ENCODE data around the gene MPPED2. TPM values are rescaled to one million over a fixed set of nuclear protein-coding genes. Genes with fewer than 3 reads are reported as not detected.

MPPED2 gene
- total RNA-seq, 1 experiment from 2014 or later: not detected

DNA sequence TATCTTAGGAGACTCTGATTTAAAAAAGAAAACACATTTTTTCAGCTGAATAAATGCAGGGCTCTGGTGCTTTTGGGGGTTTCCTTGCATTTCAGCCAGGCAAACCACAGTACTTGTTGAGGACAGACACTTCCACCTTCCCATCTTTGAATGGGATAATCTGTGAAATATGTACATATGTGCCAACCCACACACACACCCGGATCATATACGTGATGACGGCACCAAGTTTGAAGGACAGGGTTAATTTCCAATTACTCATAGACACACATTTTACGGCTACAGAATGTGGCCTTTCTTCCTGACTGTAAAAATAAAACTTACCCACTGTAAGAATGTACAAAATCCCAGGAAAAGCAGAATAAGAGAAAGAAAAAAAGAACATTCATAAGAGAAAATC, 104.4 kb downstream of the MPPED2 start:
- ChIA-PET RAD21 (ENCODE audit: low non-redundant PET in 1 of 2, low total read pairs in 2 of 2, uncharacterized antibody in 2 of 2, unreplicated experiment in 2 of 2) (no interaction called here), POLR2A (no interaction called here), CTCF (no interaction called here)
- no peaks in the 10 kb centered on the region for H3K4me1 ChIP-seq (ENCODE audit: control insufficient read depth in 1 of 2, insufficient read depth in 2 of 2, low read length in 2 of 2)
- H3K27ac ChIP-seq (ENCODE audit: low read depth, low read length): no peak overlapping the region
- intact Hi-C loops (cut with micrococcal nuclease): loop anchor here (10.0 kb wide), 1 partner anchor 63 kb away; no protein-coding TSS in a partner anchor
- BruUV-seq (replicated peaks): no TSS peak
- H3K79me2 ChIP-seq (ENCODE audit: insufficient read depth, low read length): no peaks in the 10 kb centered on the region
- no peaks in the 10 kb centered on the region for H4K20me1 ChIP-seq (ENCODE audit: insufficient read depth)
- no peak for DNase-seq (ENCODE audit: low read depth, low spot score)
- no peak overlapping the region for H2AFZ ChIP-seq (ENCODE audit: low read depth, low read length, poor library complexity, severe bottlenecking)
- no peaks in the 10 kb centered on the region for H3K9me3 ChIP-seq (ENCODE audit: control insufficient read depth in 1 of 2, insufficient read depth in 1 of 2, low read depth in 1 of 2, low read length in 2 of 2)
- H3K27me3 ChIP-seq (ENCODE audit: insufficient read depth, low read length): peaks cover 86% of the 10 kb centered on the region
- no peak overlapping the region for H3K9ac ChIP-seq (ENCODE audit: low read length)
- H3K36me3 ChIP-seq (ENCODE audit: control insufficient read depth in 1 of 2, insufficient read depth in 2 of 2, low read length in 2 of 2): no peaks in the 10 kb centered on the region
- no peak for ATAC-seq
- no peak overlapping the region for H3K4me2 ChIP-seq (ENCODE audit: low read length)
- TF ChIP-seq EZH2 (IDR thresholded peaks at IDR 0.05): no peak
- TF ChIP-seq, protein P1, sequence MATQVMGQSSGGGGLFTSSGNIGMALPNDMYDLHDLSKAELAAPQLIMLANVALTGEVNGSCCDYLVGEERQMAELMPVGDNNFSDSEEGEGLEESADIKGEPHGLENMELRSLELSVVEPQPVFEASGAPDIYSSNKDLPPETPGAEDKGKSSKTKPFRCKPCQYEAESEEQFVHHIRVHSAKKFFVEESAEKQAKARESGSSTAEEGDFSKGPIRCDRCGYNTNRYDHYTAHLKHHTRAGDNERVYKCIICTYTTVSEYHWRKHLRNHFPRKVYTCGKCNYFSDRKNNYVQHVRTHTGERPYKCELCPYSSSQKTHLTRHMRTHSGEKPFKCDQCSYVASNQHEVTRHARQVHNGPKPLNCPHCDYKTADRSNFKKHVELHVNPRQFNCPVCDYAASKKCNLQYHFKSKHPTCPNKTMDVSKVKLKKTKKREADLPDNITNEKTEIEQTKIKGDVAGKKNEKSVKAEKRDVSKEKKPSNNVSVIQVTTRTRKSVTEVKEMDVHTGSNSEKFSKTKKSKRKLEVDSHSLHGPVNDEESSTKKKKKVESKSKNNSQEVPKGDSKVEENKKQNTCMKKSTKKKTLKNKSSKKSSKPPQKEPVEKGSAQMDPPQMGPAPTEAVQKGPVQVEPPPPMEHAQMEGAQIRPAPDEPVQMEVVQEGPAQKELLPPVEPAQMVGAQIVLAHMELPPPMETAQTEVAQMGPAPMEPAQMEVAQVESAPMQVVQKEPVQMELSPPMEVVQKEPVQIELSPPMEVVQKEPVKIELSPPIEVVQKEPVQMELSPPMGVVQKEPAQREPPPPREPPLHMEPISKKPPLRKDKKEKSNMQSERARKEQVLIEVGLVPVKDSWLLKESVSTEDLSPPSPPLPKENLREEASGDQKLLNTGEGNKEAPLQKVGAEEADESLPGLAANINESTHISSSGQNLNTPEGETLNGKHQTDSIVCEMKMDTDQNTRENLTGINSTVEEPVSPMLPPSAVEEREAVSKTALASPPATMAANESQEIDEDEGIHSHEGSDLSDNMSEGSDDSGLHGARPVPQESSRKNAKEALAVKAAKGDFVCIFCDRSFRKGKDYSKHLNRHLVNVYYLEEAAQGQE (IDR thresholded peaks at IDR 0.05; ENCODE audit: low read depth): no peak
- no peaks in the 10 kb centered on the region for H3K9me2 ChIP-seq (ENCODE audit: insufficient read depth)
- no peak overlapping the region for H3K4me3 ChIP-seq (replicated peaks in 1 of 2; ENCODE audit: low read depth in 1 of 2, low read length in 2 of 2)

DNA sequence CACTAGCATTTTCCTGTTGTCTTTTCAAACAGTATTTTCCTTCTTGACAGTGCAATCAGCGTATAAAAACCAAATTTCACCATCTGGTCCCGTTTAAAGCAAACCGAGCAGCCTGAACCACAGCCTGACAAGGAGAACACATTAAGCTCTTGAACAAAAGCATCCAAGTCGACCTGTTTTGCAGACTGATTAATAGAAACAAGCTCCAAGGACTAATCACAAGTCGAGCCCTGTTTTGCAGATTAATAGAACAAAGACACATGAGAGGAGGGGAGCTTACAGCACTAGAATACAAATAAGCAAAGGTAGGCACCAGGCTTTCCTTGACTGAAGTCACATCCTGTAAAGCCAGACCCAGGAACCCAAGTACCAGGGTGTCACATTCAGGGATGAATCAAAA, 104.8 kb downstream of the MPPED2 start:
- Histone ChIP-seq H3K9ac (ENCODE audit: low read length) (no peak overlapping the region), H3K36me3 (ENCODE audit: control insufficient read depth in 1 of 2, insufficient read depth in 2 of 2, low read length in 2 of 2) (no peaks in the 10 kb centered on the region), H3K27me3 (ENCODE audit: insufficient read depth, low read length) (peaks cover 83% of the 10 kb centered on the region), H3K27ac (ENCODE audit: low read depth, low read length) (no peak overlapping the region), H4K20me1 (ENCODE audit: insufficient read depth) (no peaks in the 10 kb centered on the region), H3K4me3 (replicated peaks in 1 of 2; ENCODE audit: low read depth in 1 of 2, low read length in 2 of 2) (no peak overlapping the region), H3K4me1 (ENCODE audit: control insufficient read depth in 1 of 2, insufficient read depth in 2 of 2, low read length in 2 of 2) (no peaks in the 10 kb centered on the region), H3K9me3 (ENCODE audit: control insufficient read depth in 1 of 2, insufficient read depth in 1 of 2, low read depth in 1 of 2, low read length in 2 of 2) (no peaks in the 10 kb centered on the region), H3K9me2 (ENCODE audit: insufficient read depth) (no peaks in the 10 kb centered on the region), H2AFZ (ENCODE audit: low read depth, low read length, poor library complexity, severe bottlenecking) (no peak overlapping the region), H3K79me2 (ENCODE audit: insufficient read depth, low read length) (no peaks in the 10 kb centered on the region), H3K4me2 (ENCODE audit: low read length) (no peak overlapping the region)
- RAD21 ChIA-PET (ENCODE audit: low non-redundant PET in 1 of 2, low total read pairs in 2 of 2, uncharacterized antibody in 2 of 2, unreplicated experiment in 2 of 2): no interaction called here
- POLR2A ChIA-PET: no interaction called here
- intact Hi-C loops (cut with micrococcal nuclease): loop anchor here (10.0 kb wide), 1 partner anchor 63 kb away; no protein-coding TSS in a partner anchor
- no TSS peak for BruUV-seq (replicated peaks)
- ATAC-seq (no peak), DNase-seq (ENCODE audit: low read depth, low spot score) (no peak)
- CTCF ChIA-PET: no interaction called here
- TF ChIP-seq, protein P2, sequence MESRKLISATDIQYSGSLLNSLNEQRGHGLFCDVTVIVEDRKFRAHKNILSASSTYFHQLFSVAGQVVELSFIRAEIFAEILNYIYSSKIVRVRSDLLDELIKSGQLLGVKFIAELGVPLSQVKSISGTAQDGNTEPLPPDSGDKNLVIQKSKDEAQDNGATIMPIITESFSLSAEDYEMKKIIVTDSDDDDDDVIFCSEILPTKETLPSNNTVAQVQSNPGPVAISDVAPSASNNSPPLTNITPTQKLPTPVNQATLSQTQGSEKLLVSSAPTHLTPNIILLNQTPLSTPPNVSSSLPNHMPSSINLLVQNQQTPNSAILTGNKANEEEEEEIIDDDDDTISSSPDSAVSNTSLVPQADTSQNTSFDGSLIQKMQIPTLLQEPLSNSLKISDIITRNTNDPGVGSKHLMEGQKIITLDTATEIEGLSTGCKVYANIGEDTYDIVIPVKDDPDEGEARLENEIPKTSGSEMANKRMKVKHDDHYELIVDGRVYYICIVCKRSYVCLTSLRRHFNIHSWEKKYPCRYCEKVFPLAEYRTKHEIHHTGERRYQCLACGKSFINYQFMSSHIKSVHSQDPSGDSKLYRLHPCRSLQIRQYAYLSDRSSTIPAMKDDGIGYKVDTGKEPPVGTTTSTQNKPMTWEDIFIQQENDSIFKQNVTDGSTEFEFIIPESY (IDR thresholded peaks at IDR 0.05; ENCODE audit: extremely low read depth, insufficient replicate concordance, low read length): no peak
- TF ChIP-seq CEBPB (IDR thresholded peaks at IDR 0.05; ENCODE audit: low read depth) (no peak), EZH2 (IDR thresholded peaks at IDR 0.05) (no peak), ELF1 (IDR thresholded peaks at IDR 0.05; ENCODE audit: borderline replicate concordance, low read depth) (no peak), TCF7L2 (IDR thresholded peaks at IDR 0.05; ENCODE audit: borderline replicate concordance, extremely low read depth, insufficient read depth, insufficient read length) (no peak), ZNF274 (IDR thresholded peaks at IDR 0.05; ENCODE audit: low read depth, low read length) (no peak), EZH2phosphoT487 (IDR thresholded peaks at IDR 0.05; ENCODE audit: borderline replicate concordance) (no peak), SP1 (IDR thresholded peaks at IDR 0.05; ENCODE audit: low read depth) (no peak), EGR1 (IDR thresholded peaks at IDR 0.05; ENCODE audit: low read depth) (no peak)
- TF ChIP-seq, protein P3, sequence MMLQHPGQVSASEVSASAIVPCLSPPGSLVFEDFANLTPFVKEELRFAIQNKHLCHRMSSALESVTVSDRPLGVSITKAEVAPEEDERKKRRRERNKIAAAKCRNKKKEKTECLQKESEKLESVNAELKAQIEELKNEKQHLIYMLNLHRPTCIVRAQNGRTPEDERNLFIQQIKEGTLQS (IDR thresholded peaks at IDR 0.05): no peak
- TF ChIP-seq, protein P4, sequence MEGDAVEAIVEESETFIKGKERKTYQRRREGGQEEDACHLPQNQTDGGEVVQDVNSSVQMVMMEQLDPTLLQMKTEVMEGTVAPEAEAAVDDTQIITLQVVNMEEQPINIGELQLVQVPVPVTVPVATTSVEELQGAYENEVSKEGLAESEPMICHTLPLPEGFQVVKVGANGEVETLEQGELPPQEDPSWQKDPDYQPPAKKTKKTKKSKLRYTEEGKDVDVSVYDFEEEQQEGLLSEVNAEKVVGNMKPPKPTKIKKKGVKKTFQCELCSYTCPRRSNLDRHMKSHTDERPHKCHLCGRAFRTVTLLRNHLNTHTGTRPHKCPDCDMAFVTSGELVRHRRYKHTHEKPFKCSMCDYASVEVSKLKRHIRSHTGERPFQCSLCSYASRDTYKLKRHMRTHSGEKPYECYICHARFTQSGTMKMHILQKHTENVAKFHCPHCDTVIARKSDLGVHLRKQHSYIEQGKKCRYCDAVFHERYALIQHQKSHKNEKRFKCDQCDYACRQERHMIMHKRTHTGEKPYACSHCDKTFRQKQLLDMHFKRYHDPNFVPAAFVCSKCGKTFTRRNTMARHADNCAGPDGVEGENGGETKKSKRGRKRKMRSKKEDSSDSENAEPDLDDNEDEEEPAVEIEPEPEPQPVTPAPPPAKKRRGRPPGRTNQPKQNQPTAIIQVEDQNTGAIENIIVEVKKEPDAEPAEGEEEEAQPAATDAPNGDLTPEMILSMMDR (IDR thresholded peaks at IDR 0.05 in 2 of 3, conservative IDR thresholded peaks at IDR 0.05 in 1 of 3; ENCODE audit: borderline replicate concordance in 1 of 3, insufficient read depth in 1 of 3, low read depth in 2 of 3, low read length in 2 of 3): no peak
